Measurements from ENCODE around the gene WDR18. TPM values are rescaled to one million over a fixed set of nuclear protein-coding genes. Genes with fewer than 3 reads are reported as not detected.

The WDR18 gene
- total RNA-seq, 1 experiment from 2014 or later = 96.8 TPM

DNA sequence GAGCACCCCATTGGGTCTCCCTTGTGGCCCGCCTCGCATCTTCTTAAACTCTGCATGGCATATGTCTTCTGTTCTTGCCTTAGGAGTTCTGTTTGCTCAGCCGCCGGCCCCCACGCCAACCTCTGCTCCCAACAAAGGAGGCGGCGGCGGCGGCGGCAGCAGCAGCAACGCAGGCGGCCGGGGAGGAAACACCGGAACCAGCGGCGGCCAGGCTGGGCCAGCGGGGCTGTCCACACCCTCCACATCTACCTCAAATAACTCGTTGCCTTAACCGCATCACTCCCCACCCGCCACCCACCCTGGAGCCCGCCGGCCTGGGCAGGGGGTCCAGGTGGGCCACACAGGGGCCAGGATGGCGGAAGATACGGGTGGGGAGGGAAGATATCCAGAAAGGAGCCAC lies 12.3 kb upstream of the WDR18 start:
- intact Hi-C loops (cut with micrococcal nuclease; ENCODE audit: unreplicated experiment) = no loop called here
- Mint-ChIP-seq H3K36me3 (ENCODE audit: insufficient read depth, unreplicated experiment) (peaks cover 100% of the 10 kb centered on the region), H3K9me3 (ENCODE audit: unreplicated experiment) (no peaks in the 10 kb centered on the region), H3K4me1 (ENCODE audit: low read depth, unreplicated experiment) (no peaks in the 10 kb centered on the region), H3K4me3 (ENCODE audit: unreplicated experiment) (no peak overlapping the region), H3K27me3 (ENCODE audit: insufficient read depth, unreplicated experiment) (no peaks in the 10 kb centered on the region), H3K27ac (ENCODE audit: unreplicated experiment) (no peak overlapping the region)
- Histone ChIP-seq H3K9me3 (no peaks in the 10 kb centered on the region), H3K27me3 (replicated peaks; ENCODE audit: control insufficient read depth, insufficient read depth, low read length) (no peaks in the 10 kb centered on the region), H3K36me3 (ENCODE audit: control insufficient read depth, insufficient read depth, low read length) (peaks cover 5% of the 10 kb centered on the region), H3K4me1 (no peaks in the 10 kb centered on the region), H3K4me3 (ENCODE audit: low read depth, low read length) (no peak overlapping the region)
- POLR2A ChIA-PET = no interaction called here
- TF ChIP-seq CTCF (IDR thresholded peaks at IDR 0.05; ENCODE audit: insufficient read depth in 1 of 2, low read depth in 1 of 2, low read length in 1 of 2, severe bottlenecking in 1 of 2, unreplicated experiment in 1 of 2) = no peak
- DNase-seq = no peak
- no TSS peak for BruUV-seq (replicated peaks)
- CTCF ChIA-PET = interaction anchor here (1.2 kb wide), 1 partner anchor 34 kb away, joined by 6 read pairs; no protein-coding TSS in a partner anchor

DNA sequence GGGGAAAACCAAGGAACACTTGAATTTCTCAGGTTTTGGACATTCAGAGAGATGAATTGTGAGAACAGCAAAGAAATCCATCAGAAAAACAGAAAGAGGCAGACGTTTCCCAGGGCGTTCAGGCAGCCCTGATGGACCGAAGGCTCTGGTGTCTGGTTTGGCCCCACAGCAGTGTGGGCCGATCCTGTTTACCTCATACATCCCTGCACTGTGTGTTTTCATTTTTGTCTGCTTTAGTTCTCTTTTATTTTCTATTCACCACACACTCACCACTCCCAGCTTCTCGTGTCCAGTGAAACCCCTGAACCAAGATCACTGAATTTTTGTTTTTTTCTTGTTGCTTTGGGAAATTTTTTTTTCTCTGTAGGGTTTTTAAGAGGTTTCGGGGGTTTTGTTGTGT lies 11.9 kb upstream of the WDR18 start:
- H3K9me3 Mint-ChIP-seq (ENCODE audit: unreplicated experiment) = no peaks in the 10 kb centered on the region
- no peak for DNase-seq
- H3K4me3 Mint-ChIP-seq (ENCODE audit: unreplicated experiment) = no peak overlapping the region
- ChIA-PET POLR2A (no interaction called here), CTCF (interaction anchor here (0.6 to 0.7 kb wide), 2 partner anchors 39 to 277 kb away, joined by 3 to 5 read pairs; partner anchors contain the start of gene PRSS57)
- no peaks in the 10 kb centered on the region for H3K4me1 Mint-ChIP-seq (ENCODE audit: low read depth, unreplicated experiment)
- H3K36me3 Mint-ChIP-seq (ENCODE audit: insufficient read depth, unreplicated experiment) = peaks cover 100% of the 10 kb centered on the region
- TF ChIP-seq CTCF (IDR thresholded peaks at IDR 0.05; ENCODE audit: insufficient read depth in 1 of 2, low read depth in 1 of 2, low read length in 1 of 2, severe bottlenecking in 1 of 2, unreplicated experiment in 1 of 2) = no peak
- no peaks in the 10 kb centered on the region for H3K4me1 ChIP-seq
- H3K36me3 ChIP-seq (ENCODE audit: control insufficient read depth, insufficient read depth, low read length) = peaks cover 5% of the 10 kb centered on the region
- no peak overlapping the region for H3K4me3 ChIP-seq (ENCODE audit: low read depth, low read length)
- intact Hi-C loops (cut with micrococcal nuclease; ENCODE audit: unreplicated experiment) = no loop called here
- no peaks in the 10 kb centered on the region for H3K27me3 ChIP-seq (replicated peaks; ENCODE audit: control insufficient read depth, insufficient read depth, low read length)
- no TSS peak for BruUV-seq (replicated peaks)
- H3K27me3 Mint-ChIP-seq (ENCODE audit: insufficient read depth, unreplicated experiment) = no peaks in the 10 kb centered on the region
- H3K27ac Mint-ChIP-seq (ENCODE audit: unreplicated experiment) = no peak overlapping the region
- no peaks in the 10 kb centered on the region for H3K9me3 ChIP-seq

DNA sequence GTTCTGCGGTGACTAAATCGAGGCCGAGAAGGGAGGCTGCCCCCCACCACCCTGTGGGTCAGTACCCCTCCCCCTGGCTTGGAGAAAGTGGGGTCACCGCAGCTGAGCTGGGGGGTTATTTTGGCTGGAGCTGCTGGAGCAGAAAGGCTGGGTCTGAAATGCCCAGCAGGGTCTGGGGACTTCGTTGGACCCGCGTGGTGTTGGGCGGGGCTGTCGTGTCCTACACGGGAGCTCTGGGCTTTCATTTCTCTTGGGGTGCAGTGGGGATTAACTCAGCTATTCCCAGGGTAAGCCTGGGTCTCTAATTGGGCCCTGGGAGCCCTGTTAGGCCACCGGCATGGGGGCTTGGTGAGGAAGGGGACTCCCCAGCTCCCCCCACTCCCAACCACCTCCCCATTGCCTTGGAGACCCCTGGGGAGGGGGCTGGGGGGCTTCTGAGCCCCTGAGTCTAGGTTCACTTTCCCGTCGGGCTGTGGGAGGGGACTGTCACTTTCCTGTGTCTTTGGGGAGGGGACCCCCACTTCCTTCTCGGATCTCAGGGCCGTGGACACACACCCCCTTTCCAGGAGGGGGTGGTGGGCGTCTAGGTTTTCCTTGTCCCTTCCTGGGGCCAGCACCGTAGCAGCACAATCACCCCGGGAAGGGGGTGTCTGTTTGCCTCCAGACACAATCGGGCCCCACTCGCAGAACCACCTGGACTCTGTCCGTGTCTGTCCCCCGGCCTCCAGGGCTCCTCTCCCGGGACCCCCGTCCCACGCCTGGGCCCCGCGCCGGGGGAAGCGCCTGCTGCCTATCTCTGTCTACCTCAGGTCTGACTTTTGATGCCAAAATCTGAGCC lies 10.2 kb upstream of the WDR18 start:
- peaks cover 94% of the 10 kb centered on the region for H3K36me3 Mint-ChIP-seq (ENCODE audit: insufficient read depth, unreplicated experiment)

More for the DNA sequence above, 10.2 kb upstream of the WDR18 start:
- POLR2A ChIA-PET = no interaction called here
- no peaks in the 10 kb centered on the region for H3K27me3 ChIP-seq (replicated peaks; ENCODE audit: control insufficient read depth, insufficient read depth, low read length)
- CTCF ChIA-PET = no interaction called here
- H3K4me1 ChIP-seq = no peaks in the 10 kb centered on the region; the same call in 1 of the 2 replicates
- Mint-ChIP-seq H3K27me3 (ENCODE audit: insufficient read depth, unreplicated experiment) (no peaks in the 10 kb centered on the region), H3K4me3 (ENCODE audit: unreplicated experiment) (no peak overlapping the region), H3K9me3 (ENCODE audit: unreplicated experiment) (no peaks in the 10 kb centered on the region), H3K27ac (ENCODE audit: unreplicated experiment) (no peak overlapping the region), H3K4me1 (ENCODE audit: low read depth, unreplicated experiment) (no peaks in the 10 kb centered on the region)
- no peak overlapping the region for H3K4me3 ChIP-seq (ENCODE audit: low read depth, low read length)
- H3K36me3 ChIP-seq (ENCODE audit: control insufficient read depth, insufficient read depth, low read length) = peaks cover 3% of the 10 kb centered on the region
- BruUV-seq (replicated peaks) = no TSS peak
- DNase-seq = no peak
- H3K9me3 ChIP-seq = no peaks in the 10 kb centered on the region
- intact Hi-C loops (cut with micrococcal nuclease; ENCODE audit: unreplicated experiment) = no loop called here
- TF ChIP-seq CTCF (IDR thresholded peaks at IDR 0.05; ENCODE audit: insufficient read depth in 1 of 2, low read depth in 1 of 2, low read length in 1 of 2, severe bottlenecking in 1 of 2, unreplicated experiment in 1 of 2) = no peak
